Measurements from ENCODE around the gene SELL. TPM values are rescaled to one million over a fixed set of nuclear protein-coding genes. Genes with fewer than 3 reads are reported as not detected.

Gene SELL
- total and polyA plus RNA-seq, 10 of the 15 experiments (the other 5 are each of a cell fraction or from before 2014, with no cell fraction given) = 31.8 to 66.0 (median 50.9) TPM

- Histone ChIP-seq H3K4me3 (no peak overlapping the region), H3K4me2 (ENCODE audit: control insufficient read depth, insufficient read depth) (no peak overlapping the region), H2AFZ (ENCODE audit: control insufficient read depth, low read depth, low read length) (no peak overlapping the region), H3K79me2 (ENCODE audit: control insufficient read depth, insufficient read depth, low read length) (peaks cover 24% of the 10 kb centered on the region), H3K27ac (ENCODE audit: control insufficient read depth, insufficient read depth) (no peak overlapping the region), H3K36me3 (ENCODE audit: control insufficient read depth in 2 of 2, insufficient read depth in 2 of 2, low read length in 1 of 2) (peaks cover 0 to 2% of the 10 kb centered on the region in 2 experiments; a peak in 1 of 4 replicates), H3K9ac (ENCODE audit: control insufficient read depth, insufficient read depth, low read length) (no peak overlapping the region), H3K9me3 (replicated peaks; ENCODE audit: control insufficient read depth, insufficient read depth, low read length) (no peaks in the 10 kb centered on the region), H3K4me1 (ENCODE audit: control insufficient read depth, insufficient read depth, low read length) (peaks cover 3% of the 10 kb centered on the region; the same call in 1 of the 2 replicates), H3K27me3 (replicated peaks in 1 of 2; ENCODE audit: control insufficient read depth in 2 of 2, insufficient read depth in 2 of 2, low read length in 1 of 2) (no peaks in the 10 kb centered on the region), H4K20me1 (ENCODE audit: control insufficient read depth, insufficient read depth) (no peaks in the 10 kb centered on the region)
- intact Hi-C loops (cut with micrococcal nuclease; ENCODE audit: unreplicated experiment) = loop anchor here (10.0 kb wide), 1 partner anchor 830 kb away; the partner anchor contains the start of gene GORAB
- FAIRE-seq (no peak), ATAC-seq (no peak), DNase-seq (ENCODE audit: low read depth, low spot score) (no peak)
- 93% methylated on average over 2 of the region's 2 CpGs for WGBS (ENCODE audit: insufficient coverage, insufficient replicate concordance, low lambda C conversion rate, missing lambda C conversion rate)
- TF ChIP-seq CHD4 (IDR thresholded peaks at IDR 0.05) = no peak
- TF ChIP-seq SIN3A (IDR thresholded peaks at IDR 0.05; ENCODE audit: low read depth, low read length) = no peak
- no peak for TF ChIP-seq BCL11A (IDR thresholded peaks at IDR 0.05; ENCODE audit: low read depth, low read length)
- no peak for TF ChIP-seq USF2 (IDR thresholded peaks at IDR 0.05; ENCODE audit: borderline replicate concordance, low read depth, low read length)
- no peak for TF ChIP-seq PAX8 (IDR thresholded peaks at IDR 0.05)
- TF ChIP-seq IKZF2 (IDR thresholded peaks at IDR 0.05) = no peak
- TF ChIP-seq E4F1 (IDR thresholded peaks at IDR 0.05; ENCODE audit: borderline replicate concordance, partially characterized antibody) = no peak
- in situ Hi-C loops (cut with MboI) = loop anchor here (5.0 kb wide), 1 partner anchor 102 kb away; no protein-coding TSS in a partner anchor
- ChIA-PET SMC1A (ENCODE audit: uncharacterized antibody, unreplicated experiment) (interaction anchor here (0.7 to 6.8 kb wide), 7 partner anchors 12 to 154 kb away, joined by 3 to 114 read pairs (median 3); no protein-coding TSS in a partner anchor), POLR2A (interaction anchor here (2.8 kb wide), 1 partner anchor 11 kb away, joined by 11 read pairs; no protein-coding TSS in a partner anchor), RAD21 (ENCODE audit: unreplicated experiment) (interaction anchor here (1.7 to 6.5 kb wide), 2 partner anchors 12 to 102 kb away, joined by 5 to 63 read pairs; no protein-coding TSS in a partner anchor), CTCF (interaction anchor here (0.8 to 7.1 kb wide), 4 partner anchors 11 to 118 kb away, joined by 3 to 96 read pairs (median 10); partner anchors contain the start of gene F5)
- BruUV-seq (replicated peaks) = no TSS peak
Observed at GRCh38 chr1:169704797-169705196, 6.6 kb downstream of the SELL start.

Measured in GM12878 (cell line).